Adipose tissue (tissue), 3 donors: ENCODE results near the gene CHST5. TPM values are rescaled to one million over a fixed set of nuclear protein-coding genes. Genes with fewer than 3 reads are reported as not detected.

ENCODE experiments used
- H3K27ac ChIP-seq: one replicate; pipeline ENCODE4 v1.5.1; 2013; ENCODE audit warnings: low read depth, low read length
- WGBS, 3 donors: extraction: QIAGEN DNeasy Blood & Tissue Kit; methylation state at CpG; one replicate each; pipeline ENCODE4 v1.1.7; 2013; 5-methylcytosine and 5-hydroxymethylcytosine counted together
- polyA plus RNA-seq, 3 donors: library from polyadenylated mRNA; stranded (reverse); fragments of 200-250 nt; gene quantifications; one replicate each; pipeline ENCODE4 v1.2.3, GENCODE V29; 2013
- donor health status: healthy with polysubstance abuse.
- donor health status: Bipolar disorder and iron deficiency.
- donor health status: healthy.

Gene CHST5
- not detected for polyA plus RNA-seq

DNA sequence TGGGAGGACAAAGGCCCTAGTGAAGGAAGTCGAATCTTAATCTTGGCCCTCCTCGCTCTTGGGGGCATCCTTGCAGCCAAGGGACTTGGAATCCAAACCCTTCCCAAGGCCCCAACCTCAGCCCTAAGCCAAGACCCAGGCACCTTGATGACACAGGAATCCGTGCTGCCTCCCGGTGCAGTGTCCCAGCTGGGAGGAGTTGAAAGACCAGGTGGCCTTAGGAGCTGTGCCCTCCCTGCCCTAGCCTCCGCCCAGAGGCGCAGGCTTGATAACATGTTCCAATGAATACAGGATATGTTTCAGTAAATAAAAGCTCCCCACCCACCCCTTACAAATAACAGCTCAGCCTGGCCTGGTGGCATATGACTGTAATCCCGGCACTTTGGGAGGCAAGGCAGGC is at the start of gene CHST5:
CHST5 (minus strand) TSS at position 208 of the 400 bp plus-strand sequence. CDS start 5,724 bp downstream, outside the sequence.
- no peak within 1 kb of the TSS for H3K27ac ChIP-seq
- 82 to 91% (median 87%) methylated on average over 7 of the region's 7 CpGs for WGBS, 3 donors

DNA sequence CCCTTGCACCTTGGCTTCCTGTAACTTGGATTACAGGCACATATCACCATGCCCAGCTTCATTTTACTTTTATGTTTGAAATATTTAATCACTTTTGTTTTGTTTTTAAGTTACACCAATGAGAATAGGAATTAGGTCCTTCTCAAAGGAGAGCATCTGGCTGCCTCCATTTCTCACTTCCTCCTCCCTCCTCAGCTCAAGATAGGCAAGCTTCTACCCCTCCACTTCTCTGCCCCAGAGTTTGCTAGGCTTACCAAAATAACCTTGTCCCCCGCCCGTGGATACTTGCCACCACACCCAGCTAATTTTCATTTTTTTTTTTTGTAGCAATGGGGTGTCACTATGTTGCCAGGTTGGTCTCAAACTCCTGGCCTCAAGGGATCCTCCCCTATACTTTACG is 48.2 kb upstream of the CHST5 start:
- no peak overlapping the region for H3K27ac ChIP-seq
- WGBS, 3 donors, result 68 to 83% (median 76%) methylated on average over 3 of the region's 3 CpGs

DNA sequence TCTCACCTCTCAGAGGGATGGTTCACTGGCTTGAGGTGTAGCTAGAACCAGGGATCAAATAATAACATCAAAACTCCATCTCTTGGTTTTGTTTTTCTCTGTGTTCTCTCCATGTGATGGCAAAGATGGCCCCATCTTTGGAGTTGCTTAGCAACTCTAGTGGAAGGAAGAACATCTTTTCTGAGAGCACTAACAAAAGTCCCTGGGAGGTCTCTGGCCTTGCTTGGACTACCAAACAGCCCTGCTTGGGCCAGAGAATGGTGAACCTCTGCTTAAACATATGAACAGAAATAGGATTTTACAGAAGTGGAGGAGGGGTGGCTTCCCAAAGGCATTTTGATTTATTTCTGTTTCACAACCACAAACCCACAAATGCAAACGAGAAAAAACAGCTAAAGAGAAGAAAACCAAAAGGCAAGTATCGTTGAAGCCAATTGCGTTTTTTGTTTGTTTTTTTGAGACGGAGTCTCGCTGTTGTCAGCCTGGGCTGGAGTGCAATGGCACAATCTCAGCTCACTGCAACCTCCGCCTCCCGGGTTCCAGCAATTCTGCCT is 43.5 kb upstream of the CHST5 start:
- 65 to 90% (median 68%) methylated on average over 7 of the region's 7 CpGs for WGBS, 3 donors
- H3K27ac ChIP-seq, result no peak overlapping the region

DNA sequence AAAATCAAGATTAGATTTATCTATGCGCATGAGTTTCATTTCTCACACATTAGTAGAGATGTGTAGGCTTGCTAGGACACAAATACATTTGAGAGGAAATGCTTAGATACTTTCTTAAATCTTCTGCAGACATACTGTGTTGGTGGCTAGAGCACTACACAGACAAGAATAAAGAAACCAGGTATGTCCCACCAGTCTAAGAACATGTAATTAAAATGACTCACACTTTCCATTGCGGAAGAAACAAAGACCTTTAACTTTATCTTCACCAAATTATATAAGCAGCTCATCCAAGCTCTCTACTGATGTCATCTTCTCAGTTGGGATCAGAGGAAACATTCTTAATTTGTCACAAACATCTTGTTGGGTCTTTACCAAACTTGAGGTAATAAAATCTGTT is 42.8 kb upstream of the CHST5 start:
- H3K27ac ChIP-seq, result no peak overlapping the region

DNA sequence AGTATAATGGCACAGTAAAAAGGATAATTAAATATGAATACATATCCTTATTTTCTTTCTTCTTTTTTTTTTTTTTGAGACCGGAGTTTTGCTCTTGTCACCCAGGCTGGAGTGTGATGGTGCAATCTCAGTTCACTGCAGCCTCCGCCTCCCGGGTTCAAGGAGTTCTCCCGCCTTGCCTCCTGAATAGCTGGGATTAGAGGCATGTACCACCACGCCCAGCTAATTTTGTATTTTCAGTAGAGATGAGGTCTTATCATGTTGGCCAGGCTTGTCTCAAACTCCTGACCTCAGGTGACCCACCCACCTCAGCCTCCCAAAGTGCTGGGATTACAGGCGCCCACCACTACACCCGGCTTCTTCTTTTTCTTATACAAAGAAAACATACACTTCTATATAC is 42.3 kb upstream of the CHST5 start:
- 91 to 94% (median 93%) methylated on average over 7 of the region's 7 CpGs for WGBS, 3 donors
- no peak overlapping the region for H3K27ac ChIP-seq

More for the DNA sequence above, 42.8 kb upstream of the CHST5 start:
- 92 to 97% (median 97%) methylated on average over 2 of the region's 2 CpGs for WGBS, 3 donors

DNA sequence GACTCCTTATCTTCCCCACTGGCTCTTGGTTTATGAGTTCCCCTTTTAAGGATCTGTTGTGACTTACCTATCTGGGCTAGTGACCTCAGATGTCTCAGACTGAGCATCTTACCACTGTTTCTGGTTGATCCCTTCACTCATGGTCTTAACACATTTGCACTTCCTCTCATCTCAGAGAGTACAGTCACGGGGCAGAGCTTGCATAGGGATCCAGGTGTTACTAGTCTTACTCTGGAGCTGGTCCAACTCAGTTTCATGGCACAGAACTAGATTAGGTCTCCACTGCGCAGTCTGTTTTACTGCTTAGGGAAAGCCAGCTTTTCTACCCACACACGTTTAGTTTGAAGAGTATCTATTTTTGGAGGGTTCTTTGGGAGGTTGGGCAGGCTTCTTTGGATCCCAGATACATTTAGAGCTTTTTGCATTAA is 40.5 kb upstream of the CHST5 start:
- 51 to 67% (median 61%) methylated on average over 3 of the region's 3 CpGs for WGBS, 3 donors
- H3K27ac ChIP-seq, result no peak overlapping the region

DNA sequence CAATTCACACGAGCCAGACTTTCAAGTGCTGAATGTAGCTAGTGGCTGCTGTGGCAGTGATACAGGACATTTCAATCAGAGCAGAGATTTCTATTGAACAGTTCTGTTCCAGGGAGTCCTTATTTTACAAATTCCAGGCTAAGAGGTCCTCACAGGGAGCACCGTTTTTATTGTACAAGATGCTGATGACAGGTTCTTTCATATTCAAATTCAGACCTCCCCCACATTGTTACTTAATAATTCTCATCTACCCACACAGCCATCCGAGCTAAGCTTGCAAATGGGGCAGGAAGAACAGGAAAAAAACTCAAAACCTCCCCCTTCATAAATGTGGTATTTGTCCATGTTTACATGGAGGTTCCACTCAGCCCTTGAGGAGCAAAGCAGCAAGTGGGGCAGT is 40.0 kb upstream of the CHST5 start:
- no peak overlapping the region for H3K27ac ChIP-seq

DNA sequence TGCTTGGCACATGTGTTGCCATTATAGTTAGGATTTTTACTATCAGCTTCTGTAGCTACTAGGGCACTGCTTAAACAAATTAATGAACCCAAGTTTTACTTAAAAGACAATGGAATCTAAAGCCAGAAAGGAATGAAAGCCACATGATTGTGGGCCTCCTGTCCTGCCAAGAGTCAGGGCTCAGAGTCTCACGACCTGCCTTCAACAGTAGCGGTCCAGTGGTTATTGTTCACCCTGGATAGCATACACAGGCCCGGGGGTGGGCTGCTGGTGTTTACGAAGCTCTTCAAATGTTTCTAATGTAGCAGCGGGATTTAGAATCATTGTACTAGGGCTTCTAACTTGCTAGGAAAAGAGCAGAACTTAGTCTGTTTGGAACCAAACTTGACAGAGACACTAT is 38.0 kb upstream of the CHST5 start:
- no peak overlapping the region for H3K27ac ChIP-seq
- WGBS, 3 donors, result 78 to 93% (median 88%) methylated on average over 5 of the region's 5 CpGs

More for the DNA sequence above, 40.0 kb upstream of the CHST5 start:
- 56 to 75% (median 62%) methylated on average over 3 of the region's 3 CpGs for WGBS, 3 donors

DNA sequence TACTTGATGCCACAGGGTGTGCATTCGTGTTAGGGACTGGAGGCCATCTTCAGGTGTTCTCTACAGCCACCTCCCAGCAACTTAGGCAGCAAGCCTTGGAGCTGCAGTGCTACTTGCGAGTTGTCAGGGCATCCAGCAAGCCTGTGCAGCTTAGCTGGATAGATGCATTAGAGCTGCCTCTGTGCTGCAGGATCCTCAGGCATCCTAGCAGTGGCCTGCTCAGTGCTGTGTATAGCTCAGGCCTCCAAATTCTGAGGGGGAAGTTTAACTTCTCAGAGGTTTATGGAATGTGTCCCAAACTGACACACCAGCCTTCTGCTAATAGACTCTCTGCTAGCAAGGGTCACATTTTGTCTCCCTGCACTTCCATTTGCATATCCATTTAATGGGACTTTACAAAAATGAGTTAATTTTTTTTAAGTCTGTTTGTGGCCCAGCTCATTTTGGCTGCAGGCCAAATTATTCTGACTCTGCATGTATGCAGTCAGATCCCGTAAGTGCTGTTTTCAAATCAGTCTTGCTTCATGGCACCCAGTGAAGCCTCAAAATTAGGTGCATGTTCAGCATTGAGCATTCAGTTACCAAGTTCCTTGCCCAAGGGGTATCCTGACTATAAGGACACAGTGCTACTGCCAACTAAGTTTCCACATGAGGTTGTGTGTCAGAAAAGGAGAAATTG is 37.1 kb upstream of the CHST5 start:
- 65 to 70% (median 68%) methylated on average over 3 of the region's 3 CpGs for WGBS, 3 donors

DNA sequence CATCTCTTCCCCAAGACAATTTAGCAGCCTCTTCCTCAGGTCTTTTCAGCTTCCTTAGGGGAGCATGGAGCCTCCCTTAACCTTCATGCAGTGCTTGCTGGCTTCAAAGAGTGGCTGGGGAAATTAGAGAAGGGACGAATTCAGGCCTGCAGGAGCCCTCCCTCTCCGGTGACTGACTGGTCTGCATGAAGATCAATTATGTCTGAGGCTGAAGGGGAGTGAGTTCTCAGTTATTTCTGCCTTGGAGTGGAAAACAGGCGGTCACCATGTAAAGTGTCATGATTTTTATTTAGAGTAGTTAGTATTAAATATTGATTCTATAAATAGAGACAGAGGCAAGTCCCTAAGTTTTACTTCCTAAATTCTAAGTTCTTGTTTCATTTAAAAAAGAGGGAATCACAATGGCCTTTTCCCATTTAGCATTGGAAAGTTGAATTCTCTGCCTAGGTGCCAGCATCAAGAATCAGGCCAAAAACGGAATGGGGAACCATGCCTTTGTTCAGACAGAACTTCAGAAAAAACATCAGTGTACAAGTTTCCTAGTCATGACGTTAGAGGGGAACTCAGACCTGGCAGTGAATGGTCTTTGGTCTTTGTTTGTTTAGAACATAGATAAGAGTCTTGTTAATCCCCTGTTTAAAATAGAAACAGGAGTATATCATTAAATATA is 34.6 kb upstream of the CHST5 start:
- no peak overlapping the region for H3K27ac ChIP-seq
- 64 to 65% (median 65%) methylated on average over 5 of the region's 5 CpGs for WGBS, 3 donors

More for the DNA sequence above, 37.1 kb upstream of the CHST5 start:
- no peak overlapping the region for H3K27ac ChIP-seq

DNA sequence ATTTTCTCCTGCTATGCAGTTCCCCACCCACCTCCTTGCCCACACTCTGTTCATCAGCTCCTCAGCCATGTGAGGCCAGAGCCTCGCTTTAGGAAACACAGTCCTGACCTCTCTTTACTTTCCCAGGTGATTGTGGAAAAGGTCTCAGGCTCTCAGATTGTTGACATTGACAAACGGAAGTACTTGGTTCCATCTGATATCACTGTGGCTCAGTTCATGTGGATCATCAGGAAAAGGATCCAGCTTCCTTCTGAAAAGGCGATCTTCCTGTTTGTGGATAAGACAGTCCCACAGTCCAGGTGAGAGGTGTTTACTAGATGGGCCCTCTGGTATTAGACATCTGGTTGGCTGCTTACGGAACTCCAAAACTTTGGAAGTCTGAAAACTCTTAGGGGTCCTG is 32.0 kb upstream of the CHST5 start:
- H3K27ac ChIP-seq, result no peak overlapping the region
- 81 to 84% (median 83%) methylated on average over 4 of the region's 4 CpGs for WGBS, 3 donors

DNA sequence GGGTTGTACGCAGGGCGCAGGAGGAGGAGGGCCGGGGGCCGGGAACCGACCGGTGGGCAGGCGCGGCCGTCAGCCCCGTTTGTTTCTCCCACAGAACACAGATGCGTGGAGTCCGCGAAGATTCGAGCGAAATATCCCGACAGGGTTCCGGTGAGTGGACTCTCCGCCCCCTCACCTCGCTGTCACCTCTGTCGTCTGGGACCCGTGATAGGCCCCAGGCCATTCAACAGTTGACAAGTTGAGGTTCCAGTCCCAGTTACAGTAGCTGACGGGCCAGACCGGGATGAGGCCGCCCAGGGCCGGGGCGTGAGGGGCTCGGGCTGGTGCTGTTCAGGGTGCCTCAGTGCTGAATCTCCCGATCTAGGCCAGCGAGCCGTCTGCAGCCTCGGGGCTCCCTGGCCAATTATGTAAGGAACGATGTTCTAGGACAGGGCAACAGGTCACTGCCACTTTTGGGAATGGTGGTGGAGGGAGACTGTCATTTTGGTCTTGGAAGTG is 30.9 kb upstream of the CHST5 start:
- H3K27ac ChIP-seq, result no peak overlapping the region
- 1 to 2% (median 2%) methylated on average over 32 of the region's 32 CpGs for WGBS, 3 donors

DNA sequence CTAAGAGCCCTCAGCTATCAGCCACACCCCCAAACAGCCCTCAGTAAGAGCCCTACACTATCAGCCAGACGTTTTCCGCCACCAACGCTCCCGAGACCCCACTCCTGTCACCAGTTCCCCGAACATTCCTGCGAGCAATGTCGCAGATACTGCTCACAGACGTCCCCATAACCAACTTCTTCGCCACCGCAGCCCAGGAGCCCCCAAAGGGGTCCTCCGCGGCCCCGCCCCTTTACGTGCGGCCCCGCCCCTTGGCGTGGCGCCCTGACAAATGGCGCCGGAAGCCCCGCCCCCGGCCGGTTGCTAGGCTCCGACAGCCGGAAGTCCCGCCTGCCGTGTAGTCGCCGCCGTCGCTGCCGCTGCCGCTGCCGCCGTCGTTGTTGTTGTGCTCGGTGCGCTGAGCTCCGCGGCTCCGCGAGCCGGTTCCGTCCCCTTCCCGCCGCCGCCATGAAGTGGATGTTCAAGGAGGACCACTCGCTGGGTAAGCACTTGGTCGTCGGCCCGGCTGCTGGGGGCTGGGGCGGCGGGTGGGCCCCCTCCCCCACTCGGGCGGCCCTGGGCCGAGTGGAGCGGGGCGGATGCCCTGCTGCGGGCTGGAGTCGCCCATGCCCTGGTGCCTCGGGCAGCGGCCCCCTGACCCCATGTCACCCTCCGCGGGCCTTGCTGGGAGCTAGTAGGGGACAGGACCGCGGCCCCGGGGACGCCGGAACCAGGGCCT is 30.3 kb upstream of the CHST5 start, which contains the start of gene GABARAPL2:
GABARAPL2 (plus strand) TSS at position 340 of the 718 bp plus-strand sequence; CDS start at position 448, 108 bp downstream.
- 0 to 1% (median 0%) methylated on average over 63 to 69 of the region's 69 CpGs for WGBS, 3 donors
- H3K27ac ChIP-seq, result no peak within 1 kb of the TSS

DNA sequence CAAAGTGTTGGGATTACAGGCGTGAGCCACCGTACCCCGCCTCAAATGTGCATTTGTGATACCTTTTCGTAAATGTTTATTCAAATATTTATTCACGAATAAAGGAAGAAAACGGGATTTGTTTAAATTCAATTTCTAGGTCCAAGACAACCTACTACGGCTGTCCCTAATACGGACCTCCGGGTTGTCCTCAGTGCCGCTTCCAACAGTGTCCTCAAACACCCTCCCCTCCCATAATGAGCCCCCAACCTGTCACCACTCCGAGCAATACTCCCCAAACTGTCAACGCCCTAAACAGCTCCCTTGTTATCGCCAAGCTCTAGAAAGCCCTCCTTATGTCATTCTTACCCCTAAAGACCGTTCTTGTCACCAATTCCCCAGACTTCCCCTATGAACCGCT is 29.7 kb upstream of the CHST5 start:
- WGBS, 3 donors, result 12 to 25% (median 16%) methylated on average over 15 of the region's 15 CpGs

DNA sequence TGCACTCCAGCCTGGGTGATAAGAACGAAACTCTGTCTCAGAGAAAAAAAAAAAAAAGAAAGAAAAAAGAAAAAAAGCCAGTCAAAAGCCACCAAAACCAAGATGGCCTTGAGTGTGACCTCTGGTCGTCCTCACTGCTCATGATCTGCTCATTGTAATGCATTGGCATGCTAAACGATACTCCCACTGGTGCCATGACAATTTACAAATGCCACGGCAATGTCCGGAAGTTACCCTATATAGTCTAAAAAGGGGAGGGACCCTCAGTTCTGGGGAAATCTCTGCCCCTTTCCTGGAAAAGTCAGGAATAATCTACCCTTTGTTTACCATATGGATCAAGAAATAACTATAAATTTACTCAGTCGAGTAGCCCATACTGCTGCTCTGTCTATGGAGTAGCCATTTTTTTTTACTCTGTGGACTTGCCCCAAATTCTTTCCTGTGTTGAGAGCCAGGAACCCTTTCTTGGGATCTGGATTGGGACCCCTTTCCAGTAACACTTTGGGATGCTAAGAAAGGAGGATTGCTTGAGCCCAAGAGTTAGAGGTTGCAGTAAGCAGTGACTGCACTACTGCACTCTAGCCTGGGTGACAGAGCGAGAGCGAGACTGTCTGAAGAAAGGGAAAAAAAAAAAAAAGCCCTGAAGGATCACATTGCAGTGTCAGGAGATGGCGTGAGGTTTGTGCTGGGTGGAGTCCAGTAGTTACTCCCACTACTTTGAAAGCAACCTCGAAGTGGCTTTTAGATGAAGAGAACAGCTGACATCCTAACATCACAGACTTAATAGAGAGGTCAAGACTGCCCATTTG is 23.9 kb upstream of the CHST5 start:
- no peak overlapping the region for H3K27ac ChIP-seq
- 60 to 62% (median 61%) methylated on average over 10 of the region's 10 CpGs for WGBS, 3 donors

More for the DNA sequence above, 29.7 kb upstream of the CHST5 start:
- H3K27ac ChIP-seq, result no peak overlapping the region

DNA sequence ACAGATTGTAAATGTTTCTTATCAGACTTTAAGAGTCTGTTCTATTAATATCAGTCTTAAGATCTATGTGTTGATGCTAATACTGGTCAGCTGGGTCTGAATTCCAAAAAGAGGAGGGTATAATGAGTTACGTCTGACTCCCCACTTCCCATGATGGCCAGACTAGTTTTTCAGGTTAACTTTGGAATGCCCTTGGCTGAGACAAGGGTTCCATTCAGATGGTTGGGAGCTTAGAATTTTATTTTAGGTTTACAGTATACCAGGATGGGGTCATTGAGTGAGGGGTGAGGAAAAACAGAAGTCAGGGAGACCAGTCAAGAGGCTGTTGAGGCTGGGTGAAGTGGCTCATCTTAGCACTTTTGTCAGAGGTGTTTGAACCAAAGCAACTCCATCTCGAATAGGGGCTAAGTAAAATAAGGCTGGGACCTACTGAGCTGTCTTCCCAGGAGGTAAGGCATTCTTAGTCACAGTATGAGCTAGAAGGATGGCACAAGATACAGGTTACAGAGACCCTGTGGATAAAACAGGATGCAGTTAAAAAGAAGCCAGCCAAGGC is 23.0 kb upstream of the CHST5 start:
- no peak overlapping the region for H3K27ac ChIP-seq
- WGBS, 3 donors, result 66 to 92% (median 87%) methylated on average over 2 of the region's 2 CpGs

DNA sequence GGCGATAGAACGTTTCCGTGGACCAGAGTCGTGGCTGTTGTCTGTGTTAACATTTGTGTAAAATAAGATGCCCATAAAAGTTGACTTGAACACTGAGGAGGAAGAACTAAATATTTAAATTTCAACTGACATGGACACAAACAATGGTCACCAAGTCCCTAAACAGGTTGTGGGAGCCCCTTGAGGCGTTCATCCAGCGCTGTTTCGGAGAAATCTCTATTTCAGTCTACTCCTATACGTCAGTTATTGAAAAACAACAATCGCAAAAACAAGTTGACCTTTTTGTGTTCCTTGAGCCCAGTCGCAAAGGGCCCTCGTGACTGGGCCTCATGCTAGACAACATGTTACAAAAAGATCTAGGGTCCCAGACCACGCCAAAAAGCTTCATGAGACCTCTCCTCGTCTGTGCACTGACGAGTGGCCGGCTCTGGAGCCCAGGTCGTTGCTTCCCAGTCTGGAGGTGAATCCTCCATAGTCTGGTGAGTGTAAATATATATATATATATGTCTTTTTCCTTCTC is 20.6 kb upstream of the CHST5 start:
- WGBS, 3 donors, result 48 to 53% (median 48%) methylated on average over 16 of the region's 16 CpGs
- no peak overlapping the region for H3K27ac ChIP-seq
